22Rv1 (cell line): ENCODE data around the gene KIRREL2.

Experiments used
- CTCF ChIP-seq: fragments of 450-650 bp; IDR thresholded peaks from 2 replicates; pipeline ENCODE4 v1.5.1; 2017; ENCODE audit warnings: mild to moderate bottlenecking
- ZFX ChIP-seq: fragments of 450-650 bp; IDR thresholded peaks from 2 replicates; pipeline ENCODE4 v1.6.1; 2017; ENCODE audit warnings: antibody characterized with exemption, borderline replicate concordance

GRCh38 chr19:35824150-35824549, 32.6 kb upstream of the KIRREL2 start:
- TF ChIP-seq CTCF, result no peak
- no peak for TF ChIP-seq ZFX
